Uterus (tissue), 4 donors: Measurements from ENCODE around the gene PPIAL4G. TPM values are rescaled to one million over a fixed set of nuclear protein-coding genes. Genes with fewer than 3 reads are reported as not detected.
"Not testable (repeated sequence)": the region's sequence is repeated elsewhere in the genome, so short reads cannot be mapped to it uniquely, and the experiment has no call there.

Experiments
- DNase-seq, 2 donors: peaks; one replicate each; pipeline ENCODE4 v3.0.0-alpha.2; 2019 to 2020
- H3K27ac ChIP-seq, 2 donors: fragments of 200-600 bp; sonication (generic); 1 replicate in 1 of 2; 2 replicates in 1 of 2; pipeline ENCODE4 v1.5.1; 2016 to 2018
- H3K27me3 ChIP-seq, 2 donors: fragments of 200-600 bp; sonication (generic); one replicate each; pipeline ENCODE4 v1.5.1; 2018 to 2019; ENCODE audit warnings: control low read depth in 1 of 2
- H3K36me3 ChIP-seq, 2 donors: fragments of 200-600 bp; sonication (generic); one replicate each; pipeline ENCODE4 v1.5.1; 2019; ENCODE audit warnings: control low read depth in 1 of 2
- H3K4me1 ChIP-seq, 2 donors: fragments of 200-600 bp; sonication (generic); one replicate each; pipeline ENCODE4 v1.5.1; 2018 to 2019; ENCODE audit warnings: control low read depth in 1 of 2
- H3K4me3 ChIP-seq, 2 donors: fragments of 200-600 bp; sonication (generic); 1 replicate in 1 of 2; 2 replicates in 1 of 2; pipeline ENCODE4 v1.5.1; 2018 to 2019; ENCODE audit warnings: mild to moderate bottlenecking in 1 of 2
- H3K9me3 ChIP-seq, 2 donors: fragments of 200-600 bp; sonication (generic); one replicate each; pipeline ENCODE4 v1.5.1; 2019; ENCODE audit warnings: control low read depth in 1 of 2
- CTCF ChIP-seq, 4 experiments: fragments of 200-600 bp in 2 of 4; fragments of 450-650 bp in 2 of 4; sonication (generic) in 2 of 4; IDR thresholded peaks; one replicate each; pipeline ENCODE4 v1.5.1; 2016 to 2019; ENCODE audit warnings: antibody characterized with exemption in 4 of 4, mild to moderate bottlenecking in 2 of 4, moderate library complexity in 1 of 4
- POLR2A ChIP-seq, 2 donors: fragments of 450-650 bp; IDR thresholded peaks; one replicate each; pipeline ENCODE4 v1.6.1; 2016; ENCODE audit warnings: antibody characterized with exemption in 2 of 2, mild to moderate bottlenecking in 1 of 2, moderate library complexity in 1 of 2
- intact Hi-C: fragments of 100-400 bp; cut with DNase I; formaldehyde crosslinking; loops from one replicate; pipeline ENCODE4 v1.15.1; 2023; ENCODE audit warnings: low total_unique reads
- total RNA-seq, 4 donors: library from RNA; depleted of rRNA in 3 of 4; stranded (reverse); fragments of >200 nt in 3 of 4; gene quantifications; one replicate each; pipeline versions ENCODE4 v1.1.0 to v1.2.4, GENCODE V29; 2014 to 2023
- donor health status: DM: yes; HTN: yes; CAD: no.

PPIAL4G gene
- total RNA-seq = under 1 TPM in 2 of 4 donors, not detected in 2; 0.12 to 0.14 TPM

- H3K9me3 ChIP-seq, H3K4me1 ChIP-seq, H3K27me3 ChIP-seq, intact Hi-C loops, H3K36me3 ChIP-seq, H3K27ac ChIP-seq, H3K4me3 ChIP-seq, DNase-seq: not testable (repeated sequence)
Measured at GRCh38 chr1:148483029-148483428, at the start of gene PPIAL4G. PPIAL4G (minus strand) TSS chr1:148483302; CDS start chr1:148483252, 50 bp downstream.

GRCh38 chr1:148532158-148532557 is 49.1 kb upstream of the PPIAL4G start:
- H3K27me3 ChIP-seq, H3K36me3 ChIP-seq, intact Hi-C loops, H3K9me3 ChIP-seq, H3K4me3 ChIP-seq, H3K27ac ChIP-seq, DNase-seq, H3K4me1 ChIP-seq: not testable (repeated sequence)

- H3K27me3 ChIP-seq, H3K9me3 ChIP-seq, intact Hi-C loops, H3K4me1 ChIP-seq, H3K36me3 ChIP-seq: not testable (repeated sequence)
- Histone ChIP-seq H3K4me3 (peak overlapping the region in 1 of 2 donors; percentile 26), H3K27ac (peak overlapping the region in 1 of 2 donors; percentile 67)
- DNase-seq = peak; percentile 38 to 43
Measured at GRCh38 chr1:148529101-148529567, 46.0 kb upstream of the PPIAL4G start.

- DNase-seq, H3K36me3 ChIP-seq, H3K9me3 ChIP-seq, H3K4me1 ChIP-seq, H3K27me3 ChIP-seq, intact Hi-C loops: not testable (repeated sequence)
- TF ChIP-seq CTCF (IDR thresholded peaks at IDR 0.05) = peak in 1 of 4 experiments; percentile 10
- Histone ChIP-seq H3K4me3 (peak overlapping the region in 1 of 2 donors; percentile 26), H3K27ac (peak overlapping the region in 1 of 2 donors; percentile 67)
Measured at GRCh38 chr1:148528591-148528990, 45.5 kb upstream of the PPIAL4G start.

- H3K27me3 ChIP-seq, H3K9me3 ChIP-seq, DNase-seq, H3K36me3 ChIP-seq, intact Hi-C loops, H3K27ac ChIP-seq, H3K4me1 ChIP-seq, H3K4me3 ChIP-seq: not testable (repeated sequence)
Measured at GRCh38 chr1:148526587-148526986, 43.5 kb upstream of the PPIAL4G start.

- Histone ChIP-seq H3K27ac (peak overlapping the region in 1 of 2 donors; percentile 81), H3K4me3 (peak overlapping the region in 1 of 2 donors; percentile 37)
- H3K36me3 ChIP-seq, DNase-seq, intact Hi-C loops, H3K27me3 ChIP-seq, H3K9me3 ChIP-seq, H3K4me1 ChIP-seq: not testable (repeated sequence)
Measured at GRCh38 chr1:148523205-148524144, 40.4 kb upstream of the PPIAL4G start.

- peak overlapping the region; percentile 76 to 81 for H3K27ac ChIP-seq
- intact Hi-C loops = not testable (repeated sequence)
Measured at GRCh38 chr1:148522561-148523204, 39.6 kb upstream of the PPIAL4G start.

GRCh38 chr1:148522072-148522471 is 39.0 kb upstream of the PPIAL4G start:
- H3K9me3 ChIP-seq, H3K27me3 ChIP-seq, H3K36me3 ChIP-seq, intact Hi-C loops, H3K4me1 ChIP-seq: not testable (repeated sequence)
- DNase-seq = peak; percentile 72 to 76
- Histone ChIP-seq H3K27ac (peak overlapping the region; percentile 76 to 81), H3K4me3 (peak overlapping the region in 1 of 2 donors; percentile 37)

More at GRCh38 chr1:148522561-148523204, 39.6 kb upstream of the PPIAL4G start:
- DNase-seq = peak; percentile 73 to 87
- not testable (repeated sequence) for H3K27me3 ChIP-seq, H3K9me3 ChIP-seq, H3K36me3 ChIP-seq, H3K4me1 ChIP-seq
- peak; percentile 37 to 72 for TF ChIP-seq POLR2A (IDR thresholded peaks at IDR 0.05)
- H3K4me3 ChIP-seq = peak overlapping the region; percentile 29 to 37

GRCh38 chr1:148514310-148514709 is 31.2 kb upstream of the PPIAL4G start:
- intact Hi-C loops, H3K9me3 ChIP-seq, H3K36me3 ChIP-seq, H3K27ac ChIP-seq, H3K4me1 ChIP-seq, H3K4me3 ChIP-seq, DNase-seq, H3K27me3 ChIP-seq: not testable (repeated sequence)

GRCh38 chr1:148512571-148513184 is 29.6 kb upstream of the PPIAL4G start:
- H3K4me3 ChIP-seq, intact Hi-C loops, DNase-seq, H3K36me3 ChIP-seq, H3K27ac ChIP-seq, H3K4me1 ChIP-seq, H3K27me3 ChIP-seq, H3K9me3 ChIP-seq: not testable (repeated sequence)

GRCh38 chr1:148493933-148494332 is 10.8 kb upstream of the PPIAL4G start:
- H3K36me3 ChIP-seq, DNase-seq, H3K27me3 ChIP-seq, H3K9me3 ChIP-seq, H3K27ac ChIP-seq, H3K4me3 ChIP-seq, intact Hi-C loops, H3K4me1 ChIP-seq: not testable (repeated sequence)
